GM18511 (cell line): Measurements from ENCODE around the gene ZFP92.

Experiments
- ATAC-seq: cut with Tn5 transposase; IDR thresholded peaks from one replicate; pipeline ENCODE4 v1.9.1; 2021; ENCODE audit warnings: mild to moderate bottlenecking, moderate library complexity; ENCODE audit not compliant: unreplicated experiment

ZFP92 gene

GRCh38 chrX:153450114-153450948 lies 39.1 kb downstream of the ZFP92 start:
- ATAC-seq = no peak

- no peak for ATAC-seq
Measured at GRCh38 chrX:153450949-153451277, 39.6 kb downstream of the ZFP92 start.

GRCh38 chrX:153454901-153455550 lies 43.8 kb downstream of the ZFP92 start:
- no peak for ATAC-seq

GRCh38 chrX:153455571-153455970 lies 44.3 kb downstream of the ZFP92 start:
- no peak for ATAC-seq

GRCh38 chrX:153456161-153456560 lies 44.9 kb downstream of the ZFP92 start:
- no peak for ATAC-seq

GRCh38 chrX:153456704-153457103 lies 45.4 kb downstream of the ZFP92 start:
- no peak for ATAC-seq

- no peak for ATAC-seq
Measured at GRCh38 chrX:153457136-153457825, 46.0 kb downstream of the ZFP92 start.

- ATAC-seq = no peak
Measured at GRCh38 chrX:153457827-153458466, 46.7 kb downstream of the ZFP92 start.

- no peak for ATAC-seq
Measured at GRCh38 chrX:153458476-153458875, 47.2 kb downstream of the ZFP92 start.

- no peak for ATAC-seq
Measured at GRCh38 chrX:153459986-153460385, 48.7 kb downstream of the ZFP92 start.

GRCh38 chrX:153460826-153461225 lies 49.6 kb downstream of the ZFP92 start:
- ATAC-seq = no peak
